ENCODE results near the gene CD276.

GRCh38 chr15:73749971-73750370 lies 65.8 kb downstream of the CD276 start:
- TF ChIP-seq CTCF (IDR thresholded peaks at IDR 0.05; ENCODE audit: poor library complexity) (no peak), EZH2 (IDR thresholded peaks at IDR 0.05; ENCODE audit: borderline replicate concordance) (no peak), EZH2phosphoT487 (IDR thresholded peaks at IDR 0.05; ENCODE audit: low read depth, severe bottlenecking, unreplicated experiment) (no peak)
